CD14-positive monocyte (primary cell): Measurements from ENCODE around the gene LRRC38. TPM values are rescaled to one million over a fixed set of nuclear protein-coding genes. Genes with fewer than 3 reads are reported as not detected.
A peak's percentile ranks its signal among the peaks of the same experiment; 100 is the strongest.
"Not testable (repeated sequence)": the region's sequence is repeated elsewhere in the genome, so short reads cannot be mapped to it uniquely, and the experiment has no call there.

Source experiments
- DNase-seq, 3 donors: peaks; one replicate each; pipeline ENCODE4 v3.0.0-alpha.2; 2011 to 2022
- H2AFZ ChIP-seq: 2 replicates; pipeline ENCODE4 v1.6.0; 2012; ENCODE audit warnings: mild to moderate bottlenecking, low read depth, low read length, inconsistent platforms; ENCODE audit not compliant: insufficient read depth, poor library complexity, severe bottlenecking
- H3K27ac ChIP-seq, 2 donors: 1 replicate in 1 of 2; 2 replicates in 1 of 2; pipeline ENCODE4 v1.5.1; 2012 to 2013; ENCODE audit warnings: low read length in 2 of 2, control low read depth in 1 of 2, inconsistent platforms in 1 of 2, low read depth in 1 of 2, mild to moderate bottlenecking in 1 of 2
- H3K27me3 ChIP-seq, 2 donors: one replicate each; pipeline versions ENCODE4 v1.6.0 to v1.6.1; 2011 to 2013; ENCODE audit warnings: low read length in 2 of 2; ENCODE audit not compliant: control insufficient read depth in 2 of 2, insufficient read depth in 2 of 2
- H3K36me3 ChIP-seq, 2 donors: replicated peaks in 1 of 2; 1 replicate in 1 of 2; 2 replicates in 1 of 2; pipeline versions ENCODE4 v1.5.1 to v1.6.1; 2012 to 2013; ENCODE audit warnings: low read length in 2 of 2, control low read depth in 1 of 2, inconsistent platforms in 1 of 2, mild to moderate bottlenecking in 1 of 2; ENCODE audit not compliant: insufficient read depth in 2 of 2, control insufficient read depth in 1 of 2
- H3K4me1 ChIP-seq, 2 donors: 1 replicate in 1 of 2; 2 replicates in 1 of 2; pipeline versions ENCODE4 v1.5.1 to v1.6.1; 2012 to 2013; ENCODE audit warnings: low read length in 2 of 2, control low read depth in 1 of 2, inconsistent platforms in 1 of 2, mild to moderate bottlenecking in 1 of 2, moderate library complexity in 1 of 2; ENCODE audit not compliant: insufficient read depth in 2 of 2, control insufficient read depth in 1 of 2
- H3K4me2 ChIP-seq: replicated peaks from 2 replicates; pipeline ENCODE3; 2012; ENCODE audit warnings: low read length, moderate library complexity, mild to moderate bottlenecking; ENCODE audit not compliant: poor library complexity, severe bottlenecking; ENCODE audit errors: extremely low read depth
- H3K4me3 ChIP-seq, 3 experiments: fragments of 200-600 bp in 1 of 3; sonication (generic) in 1 of 3; replicated peaks in 1 of 3; 1 replicate in 2 of 3; 2 replicates in 1 of 3; pipeline ENCODE4 v1.5.1; 2011 to 2013; ENCODE audit warnings: low read length in 3 of 3, mild to moderate bottlenecking in 3 of 3, control low read depth in 2 of 3, low read depth in 2 of 3, inconsistent platforms in 1 of 3, moderate library complexity in 1 of 3
- H3K79me2 ChIP-seq: 2 replicates; pipeline ENCODE4 v1.6.0; 2012; ENCODE audit warnings: mild to moderate bottlenecking, control low read depth, inconsistent platforms, low read length, moderate library complexity; ENCODE audit not compliant: insufficient read depth
- H3K9ac ChIP-seq: 2 replicates; pipeline ENCODE4 v1.6.0; 2017; ENCODE audit warnings: low read length, mild to moderate bottlenecking; ENCODE audit not compliant: insufficient read depth, poor library complexity, severe bottlenecking
- H3K9me3 ChIP-seq, 2 donors: replicated peaks in 1 of 2; 1 replicate in 1 of 2; 2 replicates in 1 of 2; pipeline versions ENCODE4 v1.5.1 to v1.6.1; 2012 to 2013; ENCODE audit warnings: low read length in 2 of 2, control low read depth in 1 of 2; ENCODE audit not compliant: control insufficient read depth in 1 of 2, insufficient read depth in 1 of 2
- H4K20me1 ChIP-seq: 2 replicates; pipeline ENCODE4 v1.6.0; 2012; ENCODE audit warnings: mild to moderate bottlenecking, low read length, control low read depth, moderate library complexity; ENCODE audit not compliant: insufficient read depth
- H3K27ac Mint-ChIP-seq, 7 donors: one replicate each; pipeline ENCODE4 v1.8.0; 2020; ENCODE audit warnings: mild to moderate bottlenecking in 7 of 7, mixed read lengths in 7 of 7, moderate library complexity in 6 of 7, inconsistent platforms in 2 of 7
- H3K27me3 Mint-ChIP-seq, 3 donors: one replicate each; pipeline ENCODE4 v1.8.0; 2021 to 2022; ENCODE audit warnings: low read depth in 3 of 3, mild to moderate bottlenecking in 3 of 3, mixed read lengths in 3 of 3, moderate library complexity in 3 of 3, inconsistent platforms in 1 of 3
- H3K36me3 Mint-ChIP-seq, 2 donors: one replicate each; pipeline ENCODE4 v1.8.0; 2020; ENCODE audit warnings: mixed read lengths in 2 of 2, inconsistent platforms in 1 of 2, mild to moderate bottlenecking in 1 of 2
- H3K4me1 Mint-ChIP-seq: one replicate; pipeline ENCODE4 v1.8.0; 2020; ENCODE audit warnings: mild to moderate bottlenecking, mixed read lengths
- H3K4me3 Mint-ChIP-seq, 2 donors: one replicate each; pipeline ENCODE4 v1.8.0; 2020; ENCODE audit warnings: mild to moderate bottlenecking in 2 of 2, mixed read lengths in 2 of 2, moderate library complexity in 1 of 2
- H3K9me3 Mint-ChIP-seq, 7 donors: one replicate each; pipeline ENCODE4 v1.8.0; 2020 to 2022; ENCODE audit warnings: mixed read lengths in 7 of 7, mild to moderate bottlenecking in 6 of 7, moderate library complexity in 6 of 7, inconsistent platforms in 2 of 7
- WGBS: methylation state at CpG from one replicate; pipeline ENCODE4 v1.1.5; 2013; ENCODE audit warnings: missing lambda C conversion rate; ENCODE audit not compliant: insufficient coverage; 5-methylcytosine and 5-hydroxymethylcytosine counted together
- intact Hi-C, 2 donors: fragments of 100-400 bp; cut with micrococcal nuclease; formaldehyde crosslinking; loops; one replicate each; pipeline versions ENCODE4 v1.15.0 to v1.15.1; 2023
- polyA minus RNA-seq: library from RNA; depleted of rRNA, polyadenylated mRNA; stranded (reverse); fragments of >200 nt; gene quantifications from 2 replicates; pipeline ENCODE4 v1.2.3, GENCODE V29; 2012
- polyA plus RNA-seq, 3 donors: library from polyadenylated mRNA; depleted of rRNA in 1 of 3; unstranded in 2 of 3; stranded (reverse) in 1 of 3; fragments of 300-500 nt in 2 of 3; fragments of >200 nt in 1 of 3; fragmentation: Illumina TruSeq in 2 of 3; gene quantifications; 1 replicate in 2 of 3; 2 replicates in 1 of 3; pipeline ENCODE4 v1.2.3, GENCODE V29; 2012 to 2021
- total RNA-seq, 12 experiments: library from RNA in 1 of 12; stranded (reverse) in 1 of 12; fragments of 120-200 nt in 1 of 12; gene quantifications; one replicate each; pipeline ENCODE4 v1.2.4 and lab custom pipeline; 2013 to 2026; ENCODE audit warnings: mixed read lengths in 6 of 12, inconsistent platforms in 1 of 12
- TF ChIP-seq, protein P1 (sequence below): fragments of 200-600 bp; IDR thresholded peaks from one replicate; pipeline ENCODE4 v1.8.0; 2022; ENCODE audit warnings: antibody characterized with exemption, mild to moderate bottlenecking

LRRC38 gene, protein sequence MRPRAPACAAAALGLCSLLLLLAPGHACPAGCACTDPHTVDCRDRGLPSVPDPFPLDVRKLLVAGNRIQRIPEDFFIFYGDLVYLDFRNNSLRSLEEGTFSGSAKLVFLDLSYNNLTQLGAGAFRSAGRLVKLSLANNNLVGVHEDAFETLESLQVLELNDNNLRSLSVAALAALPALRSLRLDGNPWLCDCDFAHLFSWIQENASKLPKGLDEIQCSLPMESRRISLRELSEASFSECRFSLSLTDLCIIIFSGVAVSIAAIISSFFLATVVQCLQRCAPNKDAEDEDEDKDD
- 0.04 TPM for total RNA-seq (2013)
- polyA plus RNA-seq = not detected
- polyA minus RNA-seq = not detected in 2 replicates
- 0 to 0.08 (median 0) reads per million in 11 experiments for total RNA-seq (lab: John Stamatoyannopoulos, UW)

DNA sequence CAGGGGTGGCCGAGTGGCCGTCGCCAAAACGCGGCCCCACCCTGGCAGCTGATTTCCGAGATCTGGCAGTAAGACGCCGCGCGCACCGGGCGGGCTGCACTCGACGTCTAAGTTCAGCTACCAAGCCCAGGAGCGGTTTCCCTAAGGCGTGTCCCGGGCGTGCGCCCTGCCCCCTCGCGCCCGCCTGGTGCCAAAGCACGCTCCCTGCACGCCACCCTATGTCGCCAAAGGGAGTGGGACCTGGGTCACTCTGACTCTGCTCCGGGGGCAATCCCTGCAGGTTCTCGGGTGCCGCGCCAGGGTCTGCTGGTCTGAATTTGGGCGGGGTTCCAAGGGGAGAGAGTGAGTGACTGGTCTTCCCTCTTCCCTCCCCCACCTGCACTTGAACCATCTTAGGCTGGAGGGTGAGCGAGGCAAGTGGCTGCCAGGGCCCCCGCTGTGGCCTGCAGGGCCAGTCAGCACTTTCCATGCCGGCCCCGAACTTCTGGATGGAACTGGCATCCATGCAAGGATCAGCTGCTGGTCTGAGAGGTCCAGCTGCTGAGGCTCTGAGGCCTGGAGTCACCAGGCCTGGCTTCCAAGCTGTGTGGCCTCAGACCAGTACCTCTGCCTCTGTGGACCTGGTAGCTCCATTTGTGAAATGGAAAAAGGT is at the start of gene LRRC38:
Gene LRRC38 (minus strand): TSS at position 109 of the 652 bp plus-strand sequence. CDS start 410 bp downstream, outside the sequence.
- Histone ChIP-seq H2AFZ (no peak within 1 kb of the TSS), H3K4me1 (no peaks in the 10 kb centered on the region), H4K20me1 (no peaks in the 10 kb centered on the region), H3K36me3 (no peaks in the 10 kb centered on the region), H3K9ac (no peak within 1 kb of the TSS), H3K27ac (no peak within 1 kb of the TSS), H3K4me2 (no peak within 1 kb of the TSS), H3K79me2 (no peaks in the 10 kb centered on the region), H3K4me3 (no peak within 1 kb of the TSS), H3K9me3 (peaks cover 0 to 5% of the 10 kb centered on the region in 2 donors), H3K27me3 (peaks cover 21 to 59% of the 10 kb centered on the region in 2 donors)
- Mint-ChIP-seq H3K27me3 (peaks cover 53 to 74% (median 64%) of the 10 kb centered on the region in 3 donors), H3K36me3 (no peaks in the 10 kb centered on the region), H3K9me3 (peaks cover under 1 to 13% (median 6%) of the 10 kb centered on the region in 7 donors), H3K27ac (no peak within 1 kb of the TSS), H3K4me1 (no peaks in the 10 kb centered on the region), H3K4me3 (peak within 1 kb of the TSS in 1 of 2 donors; percentile 84)
- DNase-seq = no peak
- WGBS = 7% methylated on average over 29 of the region's 34 CpGs
- TF ChIP-seq, protein P1, sequence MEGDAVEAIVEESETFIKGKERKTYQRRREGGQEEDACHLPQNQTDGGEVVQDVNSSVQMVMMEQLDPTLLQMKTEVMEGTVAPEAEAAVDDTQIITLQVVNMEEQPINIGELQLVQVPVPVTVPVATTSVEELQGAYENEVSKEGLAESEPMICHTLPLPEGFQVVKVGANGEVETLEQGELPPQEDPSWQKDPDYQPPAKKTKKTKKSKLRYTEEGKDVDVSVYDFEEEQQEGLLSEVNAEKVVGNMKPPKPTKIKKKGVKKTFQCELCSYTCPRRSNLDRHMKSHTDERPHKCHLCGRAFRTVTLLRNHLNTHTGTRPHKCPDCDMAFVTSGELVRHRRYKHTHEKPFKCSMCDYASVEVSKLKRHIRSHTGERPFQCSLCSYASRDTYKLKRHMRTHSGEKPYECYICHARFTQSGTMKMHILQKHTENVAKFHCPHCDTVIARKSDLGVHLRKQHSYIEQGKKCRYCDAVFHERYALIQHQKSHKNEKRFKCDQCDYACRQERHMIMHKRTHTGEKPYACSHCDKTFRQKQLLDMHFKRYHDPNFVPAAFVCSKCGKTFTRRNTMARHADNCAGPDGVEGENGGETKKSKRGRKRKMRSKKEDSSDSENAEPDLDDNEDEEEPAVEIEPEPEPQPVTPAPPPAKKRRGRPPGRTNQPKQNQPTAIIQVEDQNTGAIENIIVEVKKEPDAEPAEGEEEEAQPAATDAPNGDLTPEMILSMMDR = no peak
- intact Hi-C loops = no loop called here

DNA sequence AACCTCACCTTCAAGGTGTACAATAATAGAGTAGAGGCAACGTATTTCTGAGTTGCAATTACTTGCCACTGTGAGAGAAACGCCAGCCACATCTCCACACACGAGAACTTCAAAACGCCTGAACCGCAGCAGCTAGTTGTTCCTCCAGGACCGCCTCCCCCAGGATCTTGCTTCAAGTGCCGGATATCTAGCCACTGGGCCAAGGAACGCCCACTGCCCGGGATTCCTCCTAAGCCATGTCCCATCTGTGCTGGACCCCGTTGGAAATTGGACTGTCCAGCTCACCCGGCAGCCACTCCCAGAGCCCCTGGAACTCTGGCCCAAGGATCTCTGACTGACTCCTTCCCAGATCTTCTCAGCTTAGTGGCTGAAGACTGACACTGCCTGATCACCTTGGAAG is 49.2 kb upstream of the LRRC38 start:
- H3K36me3 Mint-ChIP-seq, H2AFZ ChIP-seq, H3K4me1 ChIP-seq, H3K4me1 Mint-ChIP-seq, H3K4me3 Mint-ChIP-seq, H3K27me3 ChIP-seq, H3K4me2 ChIP-seq, H3K9me3 Mint-ChIP-seq, H3K79me2 ChIP-seq, H3K9me3 ChIP-seq, H3K27ac Mint-ChIP-seq, H3K9ac ChIP-seq, intact Hi-C loops, H3K27ac ChIP-seq, H3K36me3 ChIP-seq, H4K20me1 ChIP-seq, H3K27me3 Mint-ChIP-seq, H3K4me3 ChIP-seq, DNase-seq: not testable (repeated sequence)
- 92% methylated on average over 11 of the region's 11 CpGs for WGBS
